Left ventricle myocardium inferior (tissue), 1 donor: ENCODE measurements around the gene HSF2. TPM values are rescaled to one million over a fixed set of nuclear protein-coding genes. Genes with fewer than 3 reads are reported as not detected.
"Not testable (repeated sequence)": the region's sequence is repeated elsewhere in the genome, so short reads cannot be mapped to it uniquely, and the experiment has no call there.

Source experiments
- DNase-seq: peaks from one replicate; pipeline ENCODE4 v3.0.0-alpha.2; 2020
- H3K27ac ChIP-seq: fragments of 200-600 bp; replicated peaks from 2 replicates; pipeline ENCODE4 v1.8.0; 2021
- H3K27me3 ChIP-seq: fragments of 200-600 bp; 2 replicates; pipeline ENCODE4 v1.8.0; 2021; ENCODE audit warnings: low read depth
- H3K36me3 ChIP-seq: fragments of 200-600 bp; 2 replicates; pipeline ENCODE4 v1.8.0; 2021
- H3K4me1 ChIP-seq: fragments of 200-600 bp; 2 replicates; pipeline ENCODE4 v1.8.0; 2021
- H3K4me3 ChIP-seq: fragments of 200-600 bp; 2 replicates; pipeline ENCODE4 v1.8.0; 2021; ENCODE audit warnings: mild to moderate bottlenecking, moderate library complexity
- H3K9me3 ChIP-seq: fragments of 200-600 bp; replicated peaks from 2 replicates; pipeline ENCODE4 v1.8.0; 2021
- CTCF ChIP-seq: fragments of 200-600 bp; IDR thresholded peaks from 2 replicates; pipeline ENCODE4 v1.8.0; 2021; ENCODE audit warnings: antibody characterized with exemption, mild to moderate bottlenecking, borderline replicate concordance
- intact Hi-C: fragments of 100-400 bp; cut with micrococcal nuclease; formaldehyde crosslinking; loops from one replicate; pipeline ENCODE4 v1.11.0; 2022
- total RNA-seq: library from RNA; stranded (reverse); fragmentation: NEBNext Ultra II Directional; extraction: Animal tissue kit (Norgen Biotek cat#: 25700); gene quantifications from one replicate; pipeline ENCODE4 v1.2.1, GENCODE V29; 2021
- donor health status: DM: no; HTN: yes; CAD: no; lungs with severe emphysema.

The HSF2 gene
- total RNA-seq, 1 donor from 2014 or later: 21.0 TPM

- H3K36me3 ChIP-seq: peaks cover 84% of the 10 kb centered on the region
These were observed 39.5 kb downstream of the HSF2 start for GRCh38 chr6:122438975-122439374.

GRCh38 chr6:122445274-122445673 lies 45.8 kb downstream of the HSF2 start:
- no peak overlapping the region for H3K27ac ChIP-seq
- no peak overlapping the region for H3K4me3 ChIP-seq
- H3K36me3 ChIP-seq: peaks cover 95% of the 10 kb centered on the region
- H3K9me3 ChIP-seq: no peaks in the 10 kb centered on the region
- no peaks in the 10 kb centered on the region for H3K27me3 ChIP-seq
- H3K4me1 ChIP-seq: no peaks in the 10 kb centered on the region
- intact Hi-C loops: no loop called here
- no peak for TF ChIP-seq CTCF
- DNase-seq: no peak

More at GRCh38 chr6:122438975-122439374, 39.5 kb downstream of the HSF2 start:
- Histone ChIP-seq H3K9me3 (no peaks in the 10 kb centered on the region), H3K4me3 (no peak overlapping the region), H3K27ac (no peak overlapping the region), H3K27me3 (no peaks in the 10 kb centered on the region), H3K4me1 (no peaks in the 10 kb centered on the region)
- DNase-seq: no peak
- no peak for TF ChIP-seq CTCF
- intact Hi-C loops: no loop called here

- Histone ChIP-seq H3K9me3 (no peaks in the 10 kb centered on the region), H3K4me3 (no peak overlapping the region), H3K27ac (no peak overlapping the region), H3K36me3 (peaks cover 96% of the 10 kb centered on the region), H3K4me1 (no peaks in the 10 kb centered on the region), H3K27me3 (no peaks in the 10 kb centered on the region)
- DNase-seq: no peak
- TF ChIP-seq CTCF: no peak
- intact Hi-C loops: no loop called here
These were observed 49.6 kb downstream of the HSF2 start for GRCh38 chr6:122449069-122449468.

- Histone ChIP-seq H3K27me3 (no peaks in the 10 kb centered on the region), H3K9me3 (no peaks in the 10 kb centered on the region), H3K36me3 (peaks cover 94% of the 10 kb centered on the region), H3K27ac (no peak overlapping the region), H3K4me1 (peaks cover 29% of the 10 kb centered on the region), H3K4me3 (no peak overlapping the region)
- DNase-seq: no peak
- intact Hi-C loops: no loop called here
- TF ChIP-seq CTCF: no peak
These were observed 53.1 kb downstream of the HSF2 start for GRCh38 chr6:122452509-122452908.

GRCh38 chr6:122454673-122455072 lies 55.2 kb downstream of the HSF2 start:
- no peak overlapping the region for H3K4me3 ChIP-seq
- intact Hi-C loops: no loop called here
- no peak overlapping the region for H3K27ac ChIP-seq
- peaks cover 82% of the 10 kb centered on the region for H3K36me3 ChIP-seq
- TF ChIP-seq CTCF: no peak
- no peaks in the 10 kb centered on the region for H3K27me3 ChIP-seq
- peaks cover 50% of the 10 kb centered on the region for H3K4me1 ChIP-seq
- no peak for DNase-seq
- H3K9me3 ChIP-seq: no peaks in the 10 kb centered on the region

- intact Hi-C loops, H3K27me3 ChIP-seq, H3K4me3 ChIP-seq, H3K9me3 ChIP-seq, DNase-seq, H3K27ac ChIP-seq: not testable (repeated sequence)
- peaks cover 55% of the 10 kb centered on the region for H3K4me1 ChIP-seq
- peaks cover 77% of the 10 kb centered on the region for H3K36me3 ChIP-seq
These were observed 55.7 kb downstream of the HSF2 start for GRCh38 chr6:122455116-122455515.
